Adrenal gland (tissue), 12 donors: Measurements from ENCODE around the gene GOLGA6C. TPM values are rescaled to one million over a fixed set of nuclear protein-coding genes. Genes with fewer than 3 reads are reported as not detected.
"Not testable (repeated sequence)": the region's sequence is repeated elsewhere in the genome, so short reads cannot be mapped to it uniquely, and the experiment has no call there.

Source experiments
- DNase-seq, 7 donors: peaks; one replicate each; pipeline ENCODE4 v3.0.0-alpha.2; 2019 to 2020
- H3K27ac ChIP-seq, 5 donors: fragments of 200-600 bp; sonication (generic) in 4 of 5; 1 replicate in 3 of 5; 2 replicates in 2 of 5; pipeline versions ENCODE4 v1.5.1 to v1.8.0; 2016 to 2020; ENCODE audit warnings: mild to moderate bottlenecking in 1 of 5
- H3K27me3 ChIP-seq: fragments of 200-600 bp; 2 replicates; pipeline ENCODE4 v1.8.0; 2021
- H3K36me3 ChIP-seq, 2 donors: fragments of 200-600 bp; replicated peaks in 1 of 2; 1 replicate in 1 of 2; 2 replicates in 1 of 2; pipeline versions ENCODE4 v1.5.1 to v1.8.0; 2018 to 2022
- H3K4me1 ChIP-seq, 2 donors: fragments of 200-600 bp; replicated peaks in 1 of 2; 1 replicate in 1 of 2; 2 replicates in 1 of 2; pipeline versions ENCODE4 v1.5.1 to v1.8.0; 2018 to 2021
- H3K4me3 ChIP-seq, 4 donors: fragments of 200-600 bp; sonication (generic) in 3 of 4; one replicate each; pipeline ENCODE4 v1.5.1; 2016 to 2018
- H3K9me3 ChIP-seq, 3 donors: fragments of 200-600 bp; sonication (generic) in 1 of 3; replicated peaks in 1 of 3; 1 replicate in 2 of 3; 2 replicates in 1 of 3; pipeline versions ENCODE4 v1.5.1 to v1.8.0; 2016 to 2021
- CTCF ChIP-seq, 6 experiments: fragments of 450-650 bp in 4 of 6; fragments of 200-600 bp in 2 of 6; sonication (generic) in 1 of 6; IDR thresholded peaks; 1 replicate in 5 of 6; 2 replicates in 1 of 6; pipeline versions ENCODE4 v1.5.1 to v1.8.0; 2016 to 2021; ENCODE audit warnings: antibody characterized with exemption in 6 of 6, mild to moderate bottlenecking in 2 of 6, moderate library complexity in 1 of 6
- POLR2A ChIP-seq, 2 donors: fragments of 450-650 bp; IDR thresholded peaks; one replicate each; pipeline ENCODE4 v1.6.1; 2017; ENCODE audit warnings: antibody characterized with exemption in 2 of 2, mild to moderate bottlenecking in 2 of 2, moderate library complexity in 1 of 2
- WGBS, 4 donors: extraction: QIAGEN DNeasy Blood & Tissue Kit in 2 of 4; methylation state at CpG; one replicate each; pipeline versions ENCODE4 v1.1.5 to v1.1.7; 2013 to 2017; 5-methylcytosine and 5-hydroxymethylcytosine counted together
- intact Hi-C, 2 donors: fragments of 100-400 bp; cut with DNase I; formaldehyde crosslinking; loops; one replicate each; pipeline versions ENCODE4 v1.14.1 to v1.15.0; 2022 to 2023
- polyA plus RNA-seq, 3 donors: library from polyadenylated mRNA; stranded (reverse); fragments of 200-250 nt in 2 of 3; fragments of 350-450 nt in 1 of 3; fragmentation: Illumina TruSeq in 1 of 3; extraction: RNeasy Lipid Tissue Mini Kit (QIAGEN cat#74804) in 1 of 3; gene quantifications; one replicate each; pipeline ENCODE4 v1.2.3, GENCODE V29; 2013 to 2014
- total RNA-seq, 9 donors: library from RNA; depleted of rRNA in 4 of 9; stranded (reverse); fragments of >200 nt in 4 of 9; fragments of 120-200 nt in 1 of 9; fragmentation: NEBNext Ultra II Directional in 1 of 9; extraction: Animal tissue kit (Norgen Biotek cat#: 25700) in 1 of 9; gene quantifications; one replicate each; pipeline versions ENCODE4 v1.1.0 to v1.2.4, GENCODE V29; 2013 to 2023
- donor health status: healthy with polysubstance abuse.
- donor health status: Bipolar disorder and iron deficiency.
- donor health status: DM: yes; HTN: yes; CAD: no.
- donor health status: DM: no; HTN: no; CAD: no.
- donor health status: DM: no; HTN: no; CAD: no.
- donor health status: DM: yes; HTN: yes; CAD: no.

GOLGA6C gene
- total and polyA plus RNA-seq, 12 donors, result not detected

DNA sequence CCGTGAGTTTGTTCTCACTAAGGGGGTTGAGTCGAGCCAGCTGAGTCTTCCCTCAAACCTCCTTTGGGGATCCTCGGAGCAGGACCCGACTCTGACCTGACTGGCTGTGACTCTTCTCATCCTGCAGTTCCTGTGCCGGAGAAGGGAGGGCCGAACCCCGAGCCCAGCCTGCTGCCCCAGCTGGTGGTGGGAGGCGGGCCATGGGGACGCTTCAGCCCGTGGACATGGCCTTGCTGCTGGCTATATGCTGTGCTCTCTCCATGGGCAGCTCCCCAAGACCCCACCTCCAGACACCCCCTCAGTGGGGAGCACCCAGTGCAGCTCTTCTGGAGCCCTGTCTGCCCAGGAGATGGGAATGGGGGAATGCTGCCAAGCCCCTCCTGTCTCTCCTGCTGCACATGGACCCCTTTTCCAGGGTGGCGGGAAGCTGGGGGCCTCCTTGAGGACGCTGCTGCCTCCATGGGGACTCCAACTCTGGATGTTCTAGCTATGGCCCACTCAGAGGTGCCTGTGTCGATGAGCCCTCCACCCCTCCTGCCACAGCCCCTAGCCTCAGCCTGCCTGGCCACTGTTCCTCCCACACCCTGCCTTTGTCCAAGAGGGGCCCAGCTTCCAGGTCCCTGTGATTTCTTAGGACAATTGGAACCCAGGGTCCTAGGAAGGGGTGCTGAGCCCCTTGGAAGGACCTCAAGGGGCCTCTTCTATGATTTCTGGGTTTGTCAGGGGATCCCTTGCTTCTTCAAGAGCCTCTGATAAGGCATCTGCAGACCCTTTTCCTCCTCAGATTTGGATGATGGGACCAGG lies 43.6 kb upstream of the GOLGA6C start:
- Histone ChIP-seq H3K36me3 (peaks cover 0 to 27% of the 10 kb centered on the region in 2 donors), H3K4me3 (no peak overlapping the region), H3K9me3 (no peaks in the 10 kb centered on the region), H3K27ac (no peak overlapping the region), H3K4me1 (peaks cover 0 to 27% of the 10 kb centered on the region in 2 donors), H3K27me3 (no peaks in the 10 kb centered on the region)
- DNase-seq, result no peak
- 50 to 76% (median 72%) methylated on average over 2 to 13 of the region's 13 CpGs for WGBS, 4 donors
- no peak for TF ChIP-seq POLR2A (IDR thresholded peaks at IDR 0.05)
- intact Hi-C loops, result no loop called here

DNA sequence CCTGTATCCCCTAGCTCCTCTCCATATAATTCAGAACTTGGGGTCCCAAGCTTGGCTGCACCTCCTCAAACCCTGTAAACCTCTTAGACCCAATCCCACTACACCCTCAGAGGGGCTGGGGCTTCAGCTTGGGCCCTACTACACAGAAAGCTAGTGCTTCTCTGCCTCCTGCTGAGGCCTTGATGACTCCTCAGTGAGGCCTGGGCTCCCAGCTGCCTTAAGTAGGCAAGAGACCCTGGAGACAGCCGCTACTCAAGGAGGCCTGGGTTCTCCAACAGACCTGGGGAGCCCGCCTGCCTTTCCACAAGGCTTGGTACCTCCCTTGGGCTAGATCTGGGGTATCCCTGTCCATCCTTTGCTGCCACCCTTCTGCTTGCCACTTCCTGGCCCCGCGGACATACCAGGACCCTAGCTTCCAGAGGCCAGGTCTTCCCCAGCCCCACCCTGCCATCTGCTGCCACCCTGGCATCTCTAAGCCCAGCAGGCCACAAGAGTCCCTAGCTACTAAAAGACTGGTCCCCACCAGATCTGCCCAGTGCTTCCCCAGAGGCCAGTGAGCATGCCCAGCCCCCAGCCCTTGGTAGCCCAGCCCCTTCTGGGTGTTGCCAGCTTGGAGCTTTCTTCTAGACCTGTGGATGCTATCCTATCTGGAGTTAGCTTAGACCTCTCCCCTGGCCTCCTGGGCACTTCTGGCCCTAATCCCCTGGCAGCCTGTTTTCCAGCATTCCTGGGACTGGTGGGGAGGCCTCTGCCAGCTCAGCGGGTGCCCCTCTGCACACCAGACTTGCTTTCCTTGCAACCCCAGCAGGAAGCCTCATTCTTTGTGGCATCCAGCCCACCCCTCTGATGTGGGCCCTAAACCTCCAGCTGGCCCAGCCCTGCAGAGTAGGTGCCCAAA lies 42.8 kb upstream of the GOLGA6C start:
- intact Hi-C loops, result no loop called here
- TF ChIP-seq CTCF (IDR thresholded peaks at IDR 0.05), result no peak
- TF ChIP-seq POLR2A (IDR thresholded peaks at IDR 0.05), result no peak
- H3K4me1 ChIP-seq, result peaks cover 0 to 19% of the 10 kb centered on the region in 2 donors
- DNase-seq, result no peak
- H3K4me3 ChIP-seq, result no peak overlapping the region
- no peaks in the 10 kb centered on the region for H3K27me3 ChIP-seq
- H3K9me3 ChIP-seq, result no peaks in the 10 kb centered on the region
- 90 to 94% (median 92%) methylated on average over 3 to 5 of the region's 5 CpGs for WGBS, 4 donors
- no peak overlapping the region for H3K27ac ChIP-seq
- H3K36me3 ChIP-seq, result peaks cover 0 to 27% of the 10 kb centered on the region in 2 donors

DNA sequence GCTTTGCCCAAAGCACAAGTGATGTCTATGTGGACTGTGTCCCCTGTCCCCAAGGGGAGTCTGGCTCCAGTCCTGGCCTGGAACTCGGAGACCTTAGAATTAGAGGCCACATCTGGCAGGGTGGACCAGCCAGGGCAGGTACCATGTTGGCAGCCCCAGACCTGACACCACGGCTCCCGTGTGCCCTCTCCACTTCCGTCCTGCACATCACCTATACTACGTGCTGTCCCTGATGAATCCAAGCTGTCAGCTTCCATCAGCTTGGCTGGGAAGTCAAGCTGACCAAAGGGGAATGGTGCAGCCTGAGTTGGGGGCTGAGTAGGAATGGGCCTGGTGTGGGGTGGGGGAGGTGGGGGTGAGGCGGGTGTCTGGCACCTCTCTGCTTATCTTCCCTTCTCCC lies 41.1 kb upstream of the GOLGA6C start:
- intact Hi-C loops, result no loop called here
- Histone ChIP-seq H3K36me3 (peaks cover 0 to 11% of the 10 kb centered on the region in 2 donors), H3K9me3 (no peaks in the 10 kb centered on the region), H3K4me3 (no peak overlapping the region), H3K4me1 (peaks cover 0 to 2% of the 10 kb centered on the region in 2 donors), H3K27ac (no peak overlapping the region), H3K27me3 (no peaks in the 10 kb centered on the region)
- no peak for DNase-seq
- TF ChIP-seq POLR2A (IDR thresholded peaks at IDR 0.05) (no peak), CTCF (IDR thresholded peaks at IDR 0.05) (no peak)
- 80 to 91% (median 84%) methylated on average over 1 to 6 of the region's 6 CpGs for WGBS, 4 donors

- H3K4me3 ChIP-seq, H3K4me1 ChIP-seq, H3K27me3 ChIP-seq, H3K27ac ChIP-seq, H3K9me3 ChIP-seq, intact Hi-C loops, H3K36me3 ChIP-seq, DNase-seq: not testable (repeated sequence)
- 72 to 83% (median 81%) methylated on average over 3 of the region's 3 CpGs for WGBS, 4 donors
Measured at GRCh38 chr15:75217574-75217973, 40.6 kb upstream of the GOLGA6C start.

GRCh38 chr15:75219507-75219929 lies 38.6 kb upstream of the GOLGA6C start:
- intact Hi-C loops, H3K36me3 ChIP-seq, H3K4me3 ChIP-seq, H3K4me1 ChIP-seq, H3K27ac ChIP-seq, H3K27me3 ChIP-seq, H3K9me3 ChIP-seq, DNase-seq: not testable (repeated sequence)
- WGBS, 4 donors, result 74 to 86% (median 81%) methylated on average over 4 of the region's 4 CpGs
